HG03103 (cell line): Measurements from ENCODE around the gene C10orf67.

ENCODE experiments used
- ATAC-seq: cut with Tn5 transposase; IDR thresholded peaks from one replicate; pipeline ENCODE4 v1.9.1; 2021; ENCODE audit warnings: low read depth; ENCODE audit not compliant: unreplicated experiment

C10orf67 gene

GRCh38 chr10:23200586-23200985 lies 144.0 kb downstream of the C10orf67 start:
- ATAC-seq, result no peak

- ATAC-seq, result no peak
Measured at GRCh38 chr10:23199768-23200511, 144.7 kb downstream of the C10orf67 start.

GRCh38 chr10:23198940-23199767 lies 145.4 kb downstream of the C10orf67 start:
- no peak for ATAC-seq

GRCh38 chr10:23198610-23198939 lies 146.0 kb downstream of the C10orf67 start:
- ATAC-seq, result no peak

- no peak for ATAC-seq
Measured at GRCh38 chr10:23197416-23197861, 147.2 kb downstream of the C10orf67 start.

GRCh38 chr10:23196915-23197314 lies 147.7 kb downstream of the C10orf67 start:
- no peak for ATAC-seq

- no peak for ATAC-seq
Measured at GRCh38 chr10:23195846-23196600, 148.6 kb downstream of the C10orf67 start.

- no peak for ATAC-seq
Measured at GRCh38 chr10:23194966-23195845, 149.4 kb downstream of the C10orf67 start.

- no peak for ATAC-seq
Measured at GRCh38 chr10:23194471-23194965, 150.1 kb downstream of the C10orf67 start.

GRCh38 chr10:23193435-23194074 lies 151.0 kb downstream of the C10orf67 start:
- ATAC-seq, result no peak

- no peak for ATAC-seq
Measured at GRCh38 chr10:23192712-23193434, 151.7 kb downstream of the C10orf67 start.

- ATAC-seq, result no peak
Measured at GRCh38 chr10:23191764-23192711, 152.6 kb downstream of the C10orf67 start, which contains the start of gene PTF1A. Gene PTF1A, plus strand, starts transcription at chr10:23192312. Its CDS starts 219 bp downstream, at chr10:23192531.

- ATAC-seq, result no peak
Measured at GRCh38 chr10:23190872-23191763, 153.5 kb downstream of the C10orf67 start.

GRCh38 chr10:23189024-23189423 lies 155.6 kb downstream of the C10orf67 start:
- no peak for ATAC-seq

- no peak for ATAC-seq
Measured at GRCh38 chr10:23187155-23187554, 157.4 kb downstream of the C10orf67 start.

GRCh38 chr10:23186697-23187096 lies 157.9 kb downstream of the C10orf67 start:
- ATAC-seq, result no peak

GRCh38 chr10:23186178-23186577 lies 158.4 kb downstream of the C10orf67 start:
- no peak for ATAC-seq
